Measurements from ENCODE around the gene PIN1.

PIN1 gene

DNA sequence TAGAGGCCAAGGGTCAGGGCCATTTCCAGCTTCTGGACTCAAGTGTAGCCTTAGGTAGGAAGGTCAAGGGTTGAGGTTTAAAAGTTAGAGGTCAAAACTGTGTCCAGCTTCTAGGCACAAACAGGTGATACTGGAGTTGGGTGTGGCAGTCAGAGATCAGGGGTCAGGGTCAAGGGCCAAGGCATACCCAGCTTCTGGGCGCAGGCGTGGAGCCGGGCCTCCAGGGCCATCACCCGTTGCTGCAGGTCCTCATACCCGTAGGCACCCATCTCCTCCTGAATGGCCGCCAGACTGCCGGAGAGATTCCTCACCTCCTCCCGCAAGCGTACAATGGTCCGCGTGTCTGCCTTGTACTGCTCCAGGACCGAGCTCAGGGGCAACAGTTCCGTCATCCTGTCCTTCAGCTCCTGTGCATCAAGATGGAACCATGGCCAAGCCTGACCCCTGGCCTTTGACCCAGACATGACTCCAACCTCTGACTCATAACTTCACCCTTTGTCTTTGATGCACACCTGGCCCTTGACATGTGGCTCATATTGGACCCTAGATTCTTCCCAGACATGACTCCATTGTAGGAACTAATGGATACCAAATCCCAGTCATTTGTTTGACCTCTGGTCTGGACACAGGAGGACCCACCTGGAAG lies 22.1 kb downstream of the PIN1 start:
- TF ChIP-seq, protein P1, sequence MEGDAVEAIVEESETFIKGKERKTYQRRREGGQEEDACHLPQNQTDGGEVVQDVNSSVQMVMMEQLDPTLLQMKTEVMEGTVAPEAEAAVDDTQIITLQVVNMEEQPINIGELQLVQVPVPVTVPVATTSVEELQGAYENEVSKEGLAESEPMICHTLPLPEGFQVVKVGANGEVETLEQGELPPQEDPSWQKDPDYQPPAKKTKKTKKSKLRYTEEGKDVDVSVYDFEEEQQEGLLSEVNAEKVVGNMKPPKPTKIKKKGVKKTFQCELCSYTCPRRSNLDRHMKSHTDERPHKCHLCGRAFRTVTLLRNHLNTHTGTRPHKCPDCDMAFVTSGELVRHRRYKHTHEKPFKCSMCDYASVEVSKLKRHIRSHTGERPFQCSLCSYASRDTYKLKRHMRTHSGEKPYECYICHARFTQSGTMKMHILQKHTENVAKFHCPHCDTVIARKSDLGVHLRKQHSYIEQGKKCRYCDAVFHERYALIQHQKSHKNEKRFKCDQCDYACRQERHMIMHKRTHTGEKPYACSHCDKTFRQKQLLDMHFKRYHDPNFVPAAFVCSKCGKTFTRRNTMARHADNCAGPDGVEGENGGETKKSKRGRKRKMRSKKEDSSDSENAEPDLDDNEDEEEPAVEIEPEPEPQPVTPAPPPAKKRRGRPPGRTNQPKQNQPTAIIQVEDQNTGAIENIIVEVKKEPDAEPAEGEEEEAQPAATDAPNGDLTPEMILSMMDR (IDR thresholded peaks at IDR 0.05; ENCODE audit: insufficient read depth, low read length, poor library complexity, severe bottlenecking), result no peak
- no peak for DNase-seq (ENCODE audit: extremely low read depth, insufficient read length)
- Histone ChIP-seq H3K36me3 (ENCODE audit: control insufficient read depth, insufficient read depth, low read length) (no peaks in the 10 kb centered on the region), H3K4me3 (replicated peaks; ENCODE audit: low read depth, low read length) (no peak overlapping the region), H3K27me3 (replicated peaks; ENCODE audit: control insufficient read depth, insufficient read depth, low read length) (no peaks in the 10 kb centered on the region)

DNA sequence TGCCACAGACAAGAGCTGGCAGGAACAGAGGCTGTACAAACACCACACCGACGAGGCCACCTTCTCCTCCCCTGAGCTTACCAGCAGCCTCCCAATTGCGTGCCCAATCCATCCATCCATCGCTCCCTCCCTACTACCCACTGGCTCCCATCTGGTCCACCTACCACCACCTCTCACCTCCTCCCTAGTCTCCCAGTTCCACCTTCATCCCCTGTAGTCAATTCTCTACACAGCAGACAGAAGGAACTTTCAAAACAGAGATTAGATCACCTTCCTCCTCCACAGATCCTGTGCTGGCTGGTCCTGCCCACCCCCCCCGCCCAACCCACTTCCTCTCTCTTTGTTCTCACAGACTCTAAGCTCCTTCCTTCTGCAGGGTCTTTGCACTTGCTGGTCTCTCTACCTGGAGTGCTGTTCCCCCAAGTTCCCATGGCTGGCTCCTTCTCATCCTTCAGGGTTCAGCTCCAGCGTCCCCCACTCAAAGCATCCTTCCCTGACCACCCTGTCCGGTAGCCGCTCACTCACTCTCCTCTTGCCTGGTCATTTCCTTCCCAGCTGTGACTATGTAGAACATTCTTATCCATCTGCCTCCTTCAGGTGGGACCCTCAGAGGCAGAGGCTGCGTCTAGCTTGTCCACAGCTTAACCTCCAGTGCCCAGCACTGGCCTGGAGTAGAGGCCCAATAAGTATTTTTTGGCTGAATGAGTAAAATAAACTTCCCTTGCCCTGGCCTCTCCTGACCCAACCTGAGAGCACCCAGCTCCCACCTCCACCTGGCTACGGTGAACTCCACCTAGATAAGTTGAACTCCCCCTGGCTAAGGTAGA lies 23.0 kb downstream of the PIN1 start:
- TF ChIP-seq, protein P1 (IDR thresholded peaks at IDR 0.05; ENCODE audit: insufficient read depth, low read length, poor library complexity, severe bottlenecking), result no peak
- H3K4me3 ChIP-seq (replicated peaks; ENCODE audit: low read depth, low read length), result no peak overlapping the region
- H3K36me3 ChIP-seq (ENCODE audit: control insufficient read depth, insufficient read depth, low read length), result no peaks in the 10 kb centered on the region
- DNase-seq (ENCODE audit: extremely low read depth, insufficient read length), result no peak
- no peaks in the 10 kb centered on the region for H3K27me3 ChIP-seq (replicated peaks; ENCODE audit: control insufficient read depth, insufficient read depth, low read length)

DNA sequence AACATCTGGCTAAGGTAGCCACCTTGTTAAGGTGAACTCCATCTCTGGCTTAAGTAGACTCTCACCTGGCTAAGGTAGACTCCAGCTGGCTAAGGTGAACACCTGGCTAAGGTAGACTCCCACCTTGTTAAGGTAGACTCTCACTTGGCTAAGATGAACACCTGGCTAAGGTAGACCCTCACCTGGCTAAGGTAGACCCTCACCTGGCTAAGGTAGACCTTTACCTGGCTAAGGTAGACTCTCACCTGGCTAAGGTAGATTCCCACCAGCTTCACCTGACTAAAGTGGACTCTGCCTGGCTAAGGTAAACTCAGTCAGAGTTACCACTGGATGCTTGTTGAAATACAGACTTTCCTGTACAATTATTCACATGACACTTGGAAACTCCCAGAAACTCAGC lies 23.6 kb downstream of the PIN1 start:
- no peak overlapping the region for H3K4me3 ChIP-seq (replicated peaks; ENCODE audit: low read depth, low read length)
- TF ChIP-seq, protein P1 (IDR thresholded peaks at IDR 0.05; ENCODE audit: insufficient read depth, low read length, poor library complexity, severe bottlenecking), result no peak
- no peak for DNase-seq (ENCODE audit: extremely low read depth, insufficient read length)
- no peaks in the 10 kb centered on the region for H3K27me3 ChIP-seq (replicated peaks; ENCODE audit: control insufficient read depth, insufficient read depth, low read length)
- H3K36me3 ChIP-seq (ENCODE audit: control insufficient read depth, insufficient read depth, low read length), result no peaks in the 10 kb centered on the region

DNA sequence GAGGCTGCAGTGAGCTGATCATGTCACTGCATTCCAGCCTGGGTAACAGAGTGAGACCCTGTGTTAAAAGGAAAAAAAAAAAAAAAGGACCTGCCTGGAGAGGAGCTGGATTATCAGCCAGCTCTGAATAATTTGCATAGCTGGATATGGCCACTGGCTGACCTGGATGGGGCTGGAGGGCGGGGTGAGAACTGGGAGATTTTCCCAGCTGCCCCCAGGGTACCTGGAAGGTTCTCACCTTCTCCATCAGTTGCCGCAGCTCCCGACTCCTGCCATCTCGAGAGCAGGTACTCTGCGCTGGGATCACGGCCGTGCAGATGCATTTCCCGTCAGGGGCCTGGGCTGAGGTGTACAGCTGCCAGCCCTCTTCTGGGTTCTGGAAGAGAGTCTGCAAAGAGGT lies 25.3 kb downstream of the PIN1 start:
- Histone ChIP-seq H3K27me3 (replicated peaks; ENCODE audit: control insufficient read depth, insufficient read depth, low read length) (no peaks in the 10 kb centered on the region), H3K4me3 (replicated peaks; ENCODE audit: low read depth, low read length) (no peak overlapping the region), H3K36me3 (ENCODE audit: control insufficient read depth, insufficient read depth, low read length) (no peaks in the 10 kb centered on the region)
- TF ChIP-seq, protein P1 (IDR thresholded peaks at IDR 0.05; ENCODE audit: insufficient read depth, low read length, poor library complexity, severe bottlenecking), result no peak
- no peak for DNase-seq (ENCODE audit: extremely low read depth, insufficient read length)

DNA sequence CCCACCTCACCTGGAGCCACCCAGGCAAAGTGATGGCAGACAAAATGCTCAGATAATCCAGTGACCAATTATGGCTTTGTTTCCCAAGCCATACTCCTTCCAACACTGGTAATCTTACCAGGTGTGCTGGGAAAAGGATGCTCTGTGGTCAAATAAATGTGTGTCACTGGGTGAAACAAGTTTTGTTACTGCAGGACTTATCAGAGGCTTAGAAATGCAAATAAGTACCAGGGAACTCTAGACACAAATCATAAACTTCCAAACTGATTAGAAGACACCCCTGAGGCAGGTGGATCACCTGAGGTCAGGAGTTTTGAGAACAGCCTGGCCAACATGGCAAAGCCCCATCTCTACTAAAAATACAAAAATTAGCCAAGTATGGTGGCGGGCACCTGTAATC lies 26.4 kb downstream of the PIN1 start:
- Histone ChIP-seq H3K4me3 (replicated peaks; ENCODE audit: low read depth, low read length) (no peak overlapping the region), H3K36me3 (ENCODE audit: control insufficient read depth, insufficient read depth, low read length) (no peaks in the 10 kb centered on the region), H3K27me3 (replicated peaks; ENCODE audit: control insufficient read depth, insufficient read depth, low read length) (no peaks in the 10 kb centered on the region)
- DNase-seq (ENCODE audit: extremely low read depth, insufficient read length), result no peak
- TF ChIP-seq, protein P1 (IDR thresholded peaks at IDR 0.05; ENCODE audit: insufficient read depth, low read length, poor library complexity, severe bottlenecking), result no peak

All from GM06990 (cell line).